Measurements from ENCODE around the gene RPS16. TPM values are rescaled to one million over a fixed set of nuclear protein-coding genes. Genes with fewer than 3 reads are reported as not detected.

RPS16 gene
- total RNA-seq, 1 donor from 2014 or later = 75.3 TPM

DNA sequence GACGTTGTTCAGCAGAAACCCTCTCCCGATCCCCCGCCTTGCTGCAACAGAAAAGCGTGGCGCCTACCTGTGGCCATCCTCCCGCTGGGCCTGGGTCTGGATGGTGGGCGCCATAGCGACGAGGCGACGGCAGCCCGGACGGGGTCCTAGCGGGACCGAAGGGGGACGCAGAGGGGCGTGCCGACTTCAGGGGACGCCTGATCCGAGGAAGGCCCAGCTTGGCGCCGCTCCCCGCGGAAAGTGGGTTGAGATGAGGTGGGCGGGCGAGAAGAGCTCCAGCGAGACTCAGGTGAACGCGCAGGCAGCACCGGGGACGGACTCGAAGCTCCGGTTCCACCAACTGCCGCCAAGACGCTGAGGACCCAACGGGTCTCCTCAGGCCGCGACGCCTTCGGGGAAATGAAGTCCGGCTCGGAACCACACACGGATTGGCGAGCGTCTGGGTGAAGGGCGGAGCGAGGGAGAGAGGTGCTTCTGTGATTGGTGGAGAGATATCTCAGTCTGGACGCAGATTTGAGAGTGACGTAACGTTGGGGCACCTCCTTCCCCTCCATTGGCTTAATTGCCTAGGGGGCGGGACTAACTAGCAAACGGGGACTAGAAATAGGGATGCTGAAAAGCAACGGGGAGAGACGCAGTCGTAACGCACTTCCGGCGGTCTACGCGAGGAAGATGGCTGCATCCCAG, 44.9 kb downstream of the RPS16 start, which contains the start of the genes MED29 and PAF1:
MED29 (plus strand) TSS at position 628 of the 687 bp plus-strand sequence; CDS start at position 673, 45 bp downstream.
PAF1 (minus strand) TSS at position 356 of the 687 bp plus-strand sequence; CDS start at position 114, 242 bp downstream.
- Histone ChIP-seq H3K27me3 (ENCODE audit: control insufficient read depth, insufficient read depth, low read length) (no peaks in the 10 kb centered on the region), H3K4me3 (ENCODE audit: low read depth, low read length) (peak within 1 kb of the TSS; percentile 81), H3K36me3 (ENCODE audit: control insufficient read depth, insufficient read depth, low read length) (peaks cover 29% of the 10 kb centered on the region)
- peak; percentile 99 for DNase-seq (ENCODE audit: low read depth)
- peak; percentile 98 for FAIRE-seq
- TF ChIP-seq, protein P1, sequence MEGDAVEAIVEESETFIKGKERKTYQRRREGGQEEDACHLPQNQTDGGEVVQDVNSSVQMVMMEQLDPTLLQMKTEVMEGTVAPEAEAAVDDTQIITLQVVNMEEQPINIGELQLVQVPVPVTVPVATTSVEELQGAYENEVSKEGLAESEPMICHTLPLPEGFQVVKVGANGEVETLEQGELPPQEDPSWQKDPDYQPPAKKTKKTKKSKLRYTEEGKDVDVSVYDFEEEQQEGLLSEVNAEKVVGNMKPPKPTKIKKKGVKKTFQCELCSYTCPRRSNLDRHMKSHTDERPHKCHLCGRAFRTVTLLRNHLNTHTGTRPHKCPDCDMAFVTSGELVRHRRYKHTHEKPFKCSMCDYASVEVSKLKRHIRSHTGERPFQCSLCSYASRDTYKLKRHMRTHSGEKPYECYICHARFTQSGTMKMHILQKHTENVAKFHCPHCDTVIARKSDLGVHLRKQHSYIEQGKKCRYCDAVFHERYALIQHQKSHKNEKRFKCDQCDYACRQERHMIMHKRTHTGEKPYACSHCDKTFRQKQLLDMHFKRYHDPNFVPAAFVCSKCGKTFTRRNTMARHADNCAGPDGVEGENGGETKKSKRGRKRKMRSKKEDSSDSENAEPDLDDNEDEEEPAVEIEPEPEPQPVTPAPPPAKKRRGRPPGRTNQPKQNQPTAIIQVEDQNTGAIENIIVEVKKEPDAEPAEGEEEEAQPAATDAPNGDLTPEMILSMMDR (IDR thresholded peaks at IDR 0.05; ENCODE audit: insufficient read depth, low read length, severe bottlenecking) = peak; percentile 14

DNA sequence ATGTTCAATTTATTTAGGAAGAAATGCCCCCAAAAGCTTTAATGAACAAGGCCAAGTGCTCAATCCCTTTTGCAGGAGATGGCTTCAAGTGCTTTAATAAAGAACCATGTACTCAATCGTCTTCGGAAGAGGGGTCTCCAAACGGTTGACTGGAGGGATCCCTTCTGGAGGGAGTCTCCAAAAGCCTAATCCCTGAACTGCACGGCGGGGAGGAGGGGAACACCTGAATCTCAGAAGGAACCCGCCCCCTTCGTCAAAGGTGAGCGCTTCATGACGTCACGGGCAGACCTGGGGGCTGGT, 45.3 kb downstream of the RPS16 start:
- FAIRE-seq (no peak), DNase-seq (ENCODE audit: low read depth) (peak; percentile 72)
- Histone ChIP-seq H3K4me3 (ENCODE audit: low read depth, low read length) (peak overlapping the region; percentile 81), H3K36me3 (ENCODE audit: control insufficient read depth, insufficient read depth, low read length) (peaks cover 32% of the 10 kb centered on the region), H3K27me3 (ENCODE audit: control insufficient read depth, insufficient read depth, low read length) (no peaks in the 10 kb centered on the region)
- TF ChIP-seq, protein P1 (IDR thresholded peaks at IDR 0.05; ENCODE audit: insufficient read depth, low read length, severe bottlenecking) = no peak

DNA sequence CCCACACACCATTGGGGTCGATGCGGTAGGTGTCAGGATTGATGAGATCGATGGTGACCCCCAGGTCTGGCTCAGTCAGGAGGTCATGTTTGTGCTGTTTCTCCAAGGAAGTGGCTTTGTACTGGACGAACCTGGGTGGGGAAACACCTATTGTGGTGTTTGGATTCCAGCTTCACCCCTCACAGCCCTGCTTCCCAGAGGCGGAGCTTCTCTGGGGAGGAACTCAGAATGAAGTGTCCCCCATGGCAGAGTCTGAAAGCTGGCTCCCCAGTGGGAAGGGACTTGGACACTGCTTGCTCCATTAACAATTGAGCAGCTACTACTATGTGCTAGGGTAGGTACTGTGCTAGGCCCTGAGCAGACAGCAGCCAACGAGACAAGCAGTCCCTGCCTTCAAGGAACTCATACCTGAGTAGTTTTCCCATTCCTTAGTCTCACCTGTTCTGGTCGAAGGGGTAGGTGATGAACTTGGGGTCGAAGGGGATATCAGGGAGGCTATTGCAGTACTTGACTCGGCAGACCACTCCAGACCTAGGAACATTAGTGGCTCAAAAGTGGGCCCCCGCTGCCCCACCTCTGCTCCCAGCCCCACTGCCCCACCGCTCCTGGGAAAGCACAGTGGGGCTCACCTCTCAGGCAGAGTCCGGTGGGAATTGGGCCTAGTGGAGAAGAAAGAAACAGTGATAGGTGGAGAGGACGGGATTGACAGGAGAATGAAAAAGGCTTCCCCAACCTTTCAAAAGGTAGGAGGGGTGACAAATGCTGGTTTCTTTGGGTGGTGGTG, 45.9 kb downstream of the RPS16 start:
- Histone ChIP-seq H3K4me3 (ENCODE audit: low read depth, low read length) (peak overlapping the region; percentile 81), H3K36me3 (ENCODE audit: control insufficient read depth, insufficient read depth, low read length) (peaks cover 33% of the 10 kb centered on the region), H3K27me3 (ENCODE audit: control insufficient read depth, insufficient read depth, low read length) (no peaks in the 10 kb centered on the region)
- FAIRE-seq (no peak), DNase-seq (ENCODE audit: low read depth) (no peak)
- TF ChIP-seq, protein P1 (IDR thresholded peaks at IDR 0.05; ENCODE audit: insufficient read depth, low read length, severe bottlenecking) = no peak

DNA sequence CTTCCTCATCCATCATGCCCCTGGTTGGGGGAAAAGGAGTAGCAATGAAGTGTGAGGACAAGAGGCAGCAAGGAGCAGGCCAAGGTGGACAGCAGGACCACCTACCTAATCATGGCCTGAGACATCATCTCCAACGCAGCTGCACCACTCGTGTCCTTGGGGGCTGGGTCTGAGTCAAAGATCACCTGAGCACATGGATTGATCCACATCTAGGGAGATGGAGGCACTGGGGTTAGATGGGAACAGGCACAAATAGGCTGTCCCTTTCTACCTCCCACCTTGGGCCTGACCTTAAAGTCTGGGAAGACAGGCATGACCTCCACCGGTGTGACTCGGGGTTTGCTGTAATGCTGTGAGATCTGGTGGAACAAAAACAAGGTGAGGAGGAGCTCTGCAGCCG, 47.1 kb downstream of the RPS16 start:
- TF ChIP-seq, protein P1 (IDR thresholded peaks at IDR 0.05; ENCODE audit: insufficient read depth, low read length, severe bottlenecking) = no peak
- FAIRE-seq (peak; percentile 7), DNase-seq (ENCODE audit: low read depth) (no peak)
- Histone ChIP-seq H3K27me3 (ENCODE audit: control insufficient read depth, insufficient read depth, low read length) (no peaks in the 10 kb centered on the region), H3K36me3 (ENCODE audit: control insufficient read depth, insufficient read depth, low read length) (peaks cover 35% of the 10 kb centered on the region), H3K4me3 (ENCODE audit: low read depth, low read length) (no peak overlapping the region)

DNA sequence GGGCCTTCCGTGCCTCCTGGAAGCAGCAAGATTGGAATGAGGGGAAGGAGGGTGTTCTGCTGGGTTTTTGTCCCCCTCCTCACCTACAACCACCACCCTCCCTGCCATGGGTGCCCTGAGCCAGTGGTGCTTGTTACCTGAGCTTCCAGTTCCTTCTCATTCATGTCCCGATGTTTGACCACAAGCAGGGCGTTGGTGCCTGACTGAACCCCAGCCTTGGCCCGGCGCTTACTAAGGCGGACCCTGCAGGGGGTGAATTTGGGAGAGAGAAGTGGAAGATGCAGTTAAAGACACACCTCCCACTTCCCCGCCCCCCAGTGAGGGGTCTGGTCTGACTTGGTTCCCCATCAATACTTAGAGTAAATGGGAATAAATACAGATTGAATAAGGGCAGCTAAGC, 49.2 kb downstream of the RPS16 start:
- TF ChIP-seq, protein P1 (IDR thresholded peaks at IDR 0.05; ENCODE audit: insufficient read depth, low read length, severe bottlenecking) = no peak
- Histone ChIP-seq H3K36me3 (ENCODE audit: control insufficient read depth, insufficient read depth, low read length) (peaks cover 41% of the 10 kb centered on the region), H3K27me3 (ENCODE audit: control insufficient read depth, insufficient read depth, low read length) (no peaks in the 10 kb centered on the region), H3K4me3 (ENCODE audit: low read depth, low read length) (no peak overlapping the region)
- DNase-seq (ENCODE audit: low read depth) (no peak), FAIRE-seq (no peak)
